DMS114 treated with DMSO at 0.1 percent for 48 hours (cell line): Measurements from ENCODE around the gene OLA1.
A peak's percentile ranks its signal among the peaks of the same experiment; 100 is the strongest.

Experiments
- DNase-seq: peaks from one replicate; lab custom pipeline; 2025; ENCODE audit not compliant: unreplicated experiment; lab: John Stamatoyannopoulos, UW

OLA1 gene

GRCh38 chr2:174039551-174040416, 208.5 kb downstream of the OLA1 start:
- DNase-seq = peak; percentile 22

GRCh38 chr2:174038462-174038861, 209.9 kb downstream of the OLA1 start:
- no peak for DNase-seq

- no peak for DNase-seq
Measured at GRCh38 chr2:174036825-174037224, 211.5 kb downstream of the OLA1 start.

GRCh38 chr2:174035981-174036742, 212.2 kb downstream of the OLA1 start:
- no peak for DNase-seq

GRCh38 chr2:174035117-174035635, 213.2 kb downstream of the OLA1 start:
- no peak for DNase-seq

- no peak for DNase-seq
Measured at GRCh38 chr2:174033163-174033550, 215.2 kb downstream of the OLA1 start.

- no peak for DNase-seq
Measured at GRCh38 chr2:174031226-174031625, 217.1 kb downstream of the OLA1 start.

- DNase-seq = no peak
Measured at GRCh38 chr2:174028935-174029334, 219.4 kb downstream of the OLA1 start.

GRCh38 chr2:174027956-174028355, 220.4 kb downstream of the OLA1 start:
- no peak for DNase-seq

GRCh38 chr2:174026122-174026845, 222.0 kb downstream of the OLA1 start:
- DNase-seq = no peak

GRCh38 chr2:174025271-174026121, 222.8 kb downstream of the OLA1 start:
- DNase-seq = no peak

GRCh38 chr2:174024524-174025270, 223.6 kb downstream of the OLA1 start:
- no peak for DNase-seq

GRCh38 chr2:174023591-174024523, 224.5 kb downstream of the OLA1 start:
- no peak for DNase-seq
